Measurements from ENCODE around the gene SYT4. TPM values are rescaled to one million over a fixed set of nuclear protein-coding genes. Genes with fewer than 3 reads are reported as not detected.

Gene SYT4
- total and polyA plus RNA-seq, 2 of the 8 experiments (the other 6 are each of a cell fraction or from before 2014, with no cell fraction given) = 2.4 to 10.2 TPM

- H3K4me2 ChIP-seq (ENCODE audit: insufficient read depth in 1 of 2, low read depth in 2 of 2, low read length in 2 of 2) = no peak overlapping the region
- no peak for FAIRE-seq
- no peak for TF ChIP-seq SRF (IDR thresholded peaks at IDR 0.05; ENCODE audit: low read depth, low read length)
- TF ChIP-seq GTF2F1 (IDR thresholded peaks at IDR 0.05; ENCODE audit: borderline replicate concordance, low read depth, low read length) = no peak
- no peak for TF ChIP-seq KDM1A (IDR thresholded peaks at IDR 0.05; ENCODE audit: borderline replicate concordance, low read length)
- TF ChIP-seq EZH2 (IDR thresholded peaks at IDR 0.05; ENCODE audit: low read depth, low read length, severe bottlenecking) = no peak
- TF ChIP-seq HDAC2 (IDR thresholded peaks at IDR 0.05; ENCODE audit: borderline replicate concordance in 1 of 2, low read depth in 2 of 2, low read length in 2 of 2) = no peak
- TF ChIP-seq SAP30 (IDR thresholded peaks at IDR 0.05; ENCODE audit: insufficient read depth, insufficient replicate concordance, low read length) = no peak
- no peak for TF ChIP-seq JUN (IDR thresholded peaks at IDR 0.05; ENCODE audit: low read depth, low read length)
- no peak for TF ChIP-seq KDM5A (IDR thresholded peaks at IDR 0.05; ENCODE audit: low read length)
- no peak overlapping the region for H3K18ac ChIP-seq (ENCODE audit: extremely low read depth, low read length)
- H2BK120ac ChIP-seq (replicated peaks; ENCODE audit: low read depth, low read length) = no peak overlapping the region
- H3K79me2 ChIP-seq (ENCODE audit: control insufficient read depth in 1 of 2, insufficient read depth in 2 of 2, low read length in 2 of 2) = no peaks in the 10 kb centered on the region
- no peaks in the 10 kb centered on the region for H3K4me1 ChIP-seq (replicated peaks in 1 of 4; ENCODE audit: control insufficient read depth in 3 of 4, insufficient read depth in 4 of 4, low read length in 3 of 4)
- H3K23ac ChIP-seq (ENCODE audit: insufficient read length) = no peak overlapping the region
- POLR2A ChIA-PET (ENCODE audit: partially characterized antibody) = no interaction called here
- 93 to 100% methylated on average over 1 to 3 of the region's 3 CpGs for WGBS, 2 experiments (ENCODE audit: extremely low coverage in 1 of 2, insufficient coverage in 1 of 2, insufficient read length in 1 of 2, insufficient replicate concordance in 2 of 2, low coverage in 1 of 2, low lambda C conversion rate in 2 of 2, missing lambda C conversion rate in 1 of 2)
- H3K79me1 ChIP-seq (ENCODE audit: low read depth, low read length) = no peaks in the 10 kb centered on the region
- no peak overlapping the region for H2BK15ac ChIP-seq (ENCODE audit: low read length)
- H4K5ac ChIP-seq (ENCODE audit: insufficient read length, low read depth, low read length) = no peak overlapping the region
- CTCF ChIA-PET (ENCODE audit: partially characterized antibody) = no interaction called here
- no peak overlapping the region for H4K91ac ChIP-seq (replicated peaks; ENCODE audit: insufficient read length, low read length)
- no peaks in the 10 kb centered on the region; the same call in 1 of the 2 replicates for H3K23me2 ChIP-seq (ENCODE audit: low read depth, low read length)
- H3K36me3 ChIP-seq (ENCODE audit: control insufficient read depth in 2 of 4, insufficient read depth in 4 of 4, low read length in 3 of 4) = no peaks in the 10 kb centered on the region
- no peak overlapping the region for H3K9ac ChIP-seq (replicated peaks in 1 of 4; ENCODE audit: extremely low read depth in 1 of 4, low read depth in 3 of 4, low read length in 3 of 4)
- no peak overlapping the region for H3K14ac ChIP-seq (ENCODE audit: insufficient read length)
- H2AK5ac ChIP-seq (ENCODE audit: low read depth, low read length) = no peak overlapping the region
- H4K8ac ChIP-seq (ENCODE audit: extremely low read depth, insufficient read depth, low read length) = no peak overlapping the region
- no peak overlapping the region for H3K56ac ChIP-seq (replicated peaks; ENCODE audit: insufficient read length, low read depth, low read length)
- H2BK12ac ChIP-seq (ENCODE audit: low read depth, low read length) = no peak overlapping the region
- no peaks in the 10 kb centered on the region for H3K9me3 ChIP-seq (ENCODE audit: insufficient read depth in 2 of 2, low read depth in 1 of 2, low read length in 1 of 2)
- H2BK5ac ChIP-seq (ENCODE audit: low read depth, low read length) = no peak overlapping the region
- no peak overlapping the region for H3K4me3 ChIP-seq (ENCODE audit: extremely low read depth in 1 of 4, insufficient read depth in 2 of 4, low read depth in 3 of 4, low read length in 4 of 4)
- H3K27ac ChIP-seq (ENCODE audit: low read depth, low read length) = no peak overlapping the region
- no peak overlapping the region for H3K4ac ChIP-seq (replicated peaks; ENCODE audit: insufficient read length, low read depth, low read length)
- no peak overlapping the region for H2BK20ac ChIP-seq (ENCODE audit: low read length)
- H2AFZ ChIP-seq (ENCODE audit: low read length) = no peak overlapping the region
- DNase-seq (ENCODE audit: low read depth in 1 of 2, low spot score in 2 of 2) = no peak
- no peaks in the 10 kb centered on the region for H4K20me1 ChIP-seq (replicated peaks in 1 of 2; ENCODE audit: control insufficient read depth in 1 of 2, insufficient read depth in 2 of 2, low read length in 2 of 2)
- no peaks in the 10 kb centered on the region for H3K27me3 ChIP-seq (replicated peaks in 1 of 4; ENCODE audit: control insufficient read depth in 3 of 4, extremely low read depth in 1 of 4, insufficient read depth in 3 of 4, low read length in 3 of 4)
These were observed 37.7 kb upstream of the SYT4 start for GRCh38 chr18:43314941-43315340.

All from H1 (cell line).